Thoracic aorta (tissue), 2 donors: ENCODE measurements around the gene RHOH. TPM values are rescaled to one million over a fixed set of nuclear protein-coding genes. Genes with fewer than 3 reads are reported as not detected.

Source experiments
- ATAC-seq: fragments of 150-250 bp; one replicate; pipeline ENCODE4 v1.8.0; 2017; ENCODE audit warnings: low read depth; ENCODE audit not compliant: insufficient number of reproducible peaks, low FRiP score
- DNase-seq: peaks from one replicate; pipeline ENCODE4 v3.0.0-alpha.2; 2020; ENCODE audit warnings: low spot score
- H3K27ac ChIP-seq, 2 donors: fragments of 200-600 bp; sonication (generic); 1 replicate in 1 of 2; 2 replicates in 1 of 2; pipeline ENCODE4 v1.5.1; 2016; ENCODE audit warnings: mild to moderate bottlenecking in 2 of 2, moderate library complexity in 2 of 2
- H3K27me3 ChIP-seq: fragments of 200-600 bp; sonication (generic); replicated peaks from 2 replicates; pipeline ENCODE4 v1.6.0; 2016; ENCODE audit warnings: mild to moderate bottlenecking; ENCODE audit not compliant: insufficient read depth
- H3K36me3 ChIP-seq: fragments of 200-600 bp; sonication (generic); one replicate; pipeline ENCODE4 v1.5.1; 2016
- H3K4me1 ChIP-seq, 2 donors: fragments of 200-600 bp; sonication (generic); 1 replicate in 1 of 2; 2 replicates in 1 of 2; pipeline versions ENCODE4 v1.5.1 to v1.6.0; 2016; ENCODE audit warnings: low read depth in 2 of 2, mild to moderate bottlenecking in 1 of 2; ENCODE audit not compliant: control insufficient read depth in 1 of 2
- H3K4me3 ChIP-seq: fragments of 200-600 bp; sonication (generic); 2 replicates; pipeline ENCODE4 v1.5.1; 2016; ENCODE audit warnings: mild to moderate bottlenecking
- H3K9me3 ChIP-seq: fragments of 200-600 bp; sonication (generic); 2 replicates; pipeline ENCODE4 v1.5.1; 2016
- total RNA-seq, 2 donors: library from RNA; depleted of rRNA; stranded (reverse); fragments of >200 nt; gene quantifications; one replicate each; pipeline versions ENCODE4 v1.1.0 to v1.2.3, GENCODE V29; 2016
- TF ChIP-seq, protein P1 (sequence below): fragments of 200-600 bp; sonication (generic); IDR thresholded peaks from one replicate; pipeline ENCODE4 v1.5.1; 2019; ENCODE audit warnings: antibody characterized with exemption

Gene RHOH
- total RNA-seq, 2 donors from 2014 or later, result 5.8 to 10.2 TPM

DNA sequence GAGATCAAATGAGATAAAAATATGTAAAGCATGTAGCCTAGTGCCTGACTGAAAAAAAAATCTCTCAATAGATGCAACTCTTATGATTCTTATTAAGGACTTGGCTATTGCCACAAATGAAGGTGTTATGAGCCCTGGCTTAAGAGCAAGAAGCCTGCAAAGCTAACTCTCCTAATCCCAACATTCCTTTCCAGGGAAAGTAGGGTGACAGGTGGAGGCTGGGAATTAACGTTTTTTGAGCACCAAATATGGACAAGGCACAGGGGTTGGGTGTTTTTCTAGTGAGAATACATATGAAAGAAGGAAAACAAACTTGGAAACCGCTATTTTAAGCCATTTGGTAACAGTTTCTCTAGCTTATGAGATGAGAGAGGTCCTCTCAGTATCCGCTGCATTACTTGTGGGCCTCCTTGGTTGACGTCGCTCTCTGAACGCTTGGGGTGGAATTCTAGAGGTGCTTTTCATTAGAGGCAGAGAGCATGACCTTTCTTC, 2.4 kb downstream of the RHOH start:
- Histone ChIP-seq H3K27ac (no peak overlapping the region), H3K4me1 (no peaks in the 10 kb centered on the region), H3K36me3 (no peaks in the 10 kb centered on the region), H3K27me3 (no peaks in the 10 kb centered on the region), H3K9me3 (no peaks in the 10 kb centered on the region), H3K4me3 (peak overlapping the region; percentile 3)
- no peak for DNase-seq
- ATAC-seq, result no peak
- TF ChIP-seq, protein P1, sequence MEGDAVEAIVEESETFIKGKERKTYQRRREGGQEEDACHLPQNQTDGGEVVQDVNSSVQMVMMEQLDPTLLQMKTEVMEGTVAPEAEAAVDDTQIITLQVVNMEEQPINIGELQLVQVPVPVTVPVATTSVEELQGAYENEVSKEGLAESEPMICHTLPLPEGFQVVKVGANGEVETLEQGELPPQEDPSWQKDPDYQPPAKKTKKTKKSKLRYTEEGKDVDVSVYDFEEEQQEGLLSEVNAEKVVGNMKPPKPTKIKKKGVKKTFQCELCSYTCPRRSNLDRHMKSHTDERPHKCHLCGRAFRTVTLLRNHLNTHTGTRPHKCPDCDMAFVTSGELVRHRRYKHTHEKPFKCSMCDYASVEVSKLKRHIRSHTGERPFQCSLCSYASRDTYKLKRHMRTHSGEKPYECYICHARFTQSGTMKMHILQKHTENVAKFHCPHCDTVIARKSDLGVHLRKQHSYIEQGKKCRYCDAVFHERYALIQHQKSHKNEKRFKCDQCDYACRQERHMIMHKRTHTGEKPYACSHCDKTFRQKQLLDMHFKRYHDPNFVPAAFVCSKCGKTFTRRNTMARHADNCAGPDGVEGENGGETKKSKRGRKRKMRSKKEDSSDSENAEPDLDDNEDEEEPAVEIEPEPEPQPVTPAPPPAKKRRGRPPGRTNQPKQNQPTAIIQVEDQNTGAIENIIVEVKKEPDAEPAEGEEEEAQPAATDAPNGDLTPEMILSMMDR, result no peak

DNA sequence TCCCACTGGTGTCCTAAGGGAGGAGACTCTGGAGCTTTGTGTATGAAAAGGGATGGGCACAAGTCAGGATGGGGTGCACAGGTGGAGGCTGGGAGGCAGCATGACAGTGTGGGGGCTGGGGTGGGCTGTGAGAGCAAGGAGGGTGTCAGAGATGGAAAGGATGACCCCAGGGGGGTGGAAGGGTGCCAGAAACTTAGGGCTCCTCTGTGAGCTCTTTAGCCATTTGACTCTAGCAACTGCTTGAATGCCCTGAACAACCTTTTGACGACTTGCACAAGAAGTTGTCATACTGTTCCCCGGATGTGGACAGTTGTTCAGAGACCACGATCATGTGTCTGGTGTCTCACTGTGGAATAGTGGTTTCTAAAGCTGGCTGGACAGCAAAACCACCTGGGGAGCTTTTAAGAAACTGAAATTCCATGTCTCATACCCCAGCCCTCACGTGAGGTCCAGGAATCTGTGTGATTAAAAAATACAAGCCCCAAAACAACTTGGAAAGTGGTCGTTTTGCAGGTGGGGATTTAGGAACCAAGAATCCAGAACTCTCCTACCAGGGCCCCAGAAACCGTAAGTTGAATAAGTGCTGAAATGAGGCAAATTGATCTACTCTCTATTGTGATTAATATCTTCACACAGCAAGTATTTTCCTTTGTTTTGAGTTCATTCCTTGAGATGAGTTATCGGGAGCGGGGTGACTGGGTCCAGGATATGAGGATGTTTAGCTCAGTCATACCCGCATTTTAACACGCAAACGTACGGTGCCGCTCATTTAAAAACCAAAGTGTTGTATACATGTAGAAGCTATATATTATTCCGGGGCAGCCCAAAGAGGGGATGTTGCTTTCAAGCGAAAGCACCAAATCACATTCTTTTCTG, 3.4 kb downstream of the RHOH start:
- Histone ChIP-seq H3K4me3 (peak overlapping the region; percentile 43), H3K9me3 (no peaks in the 10 kb centered on the region), H3K36me3 (no peaks in the 10 kb centered on the region), H3K27me3 (no peaks in the 10 kb centered on the region), H3K4me1 (no peaks in the 10 kb centered on the region), H3K27ac (no peak overlapping the region)
- TF ChIP-seq, protein P1, result no peak
- no peak for ATAC-seq
- no peak for DNase-seq

DNA sequence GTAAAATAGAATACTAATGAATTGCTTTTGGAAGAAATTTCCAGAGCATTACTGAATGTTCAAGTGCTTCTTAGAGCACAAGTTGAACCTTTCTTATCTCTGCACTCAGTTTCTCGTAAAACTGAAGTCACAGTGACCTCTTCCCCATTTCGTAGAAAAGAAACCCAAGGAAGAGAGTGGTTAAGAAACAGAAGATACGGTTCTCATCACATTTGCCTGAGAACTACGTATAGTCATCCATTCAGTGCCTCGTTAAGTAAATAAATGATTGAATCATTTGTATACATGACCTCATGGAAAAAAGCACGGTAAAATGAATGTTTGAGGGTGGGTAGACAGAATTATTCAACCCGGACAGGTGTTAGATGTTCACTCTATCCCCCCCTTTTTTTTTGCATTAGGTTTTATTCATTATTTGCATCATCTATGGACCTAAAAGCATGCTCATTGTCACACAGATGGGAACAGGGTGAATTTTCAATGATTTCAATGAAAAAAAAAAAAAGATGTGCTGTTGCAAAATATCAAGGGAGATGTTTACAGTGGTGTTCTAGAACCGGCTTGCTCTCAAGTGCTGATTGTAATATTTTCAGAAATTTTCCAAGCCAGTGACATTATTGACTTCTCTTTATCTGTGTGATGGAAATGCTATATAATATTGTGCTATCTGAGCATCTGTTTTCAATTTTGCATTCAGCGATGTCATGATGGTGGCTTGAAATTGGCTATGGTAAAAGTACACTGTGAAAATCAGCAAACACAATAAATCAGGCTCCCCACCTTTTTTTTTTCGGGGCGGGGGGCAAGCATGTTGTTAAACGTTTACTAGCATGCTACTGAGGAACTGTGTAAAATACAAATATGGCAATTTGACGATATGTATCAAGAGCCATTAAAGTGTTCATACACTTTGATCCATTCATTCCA, 4.3 kb downstream of the RHOH start:
- DNase-seq (no peak), ATAC-seq (no peak)
- Histone ChIP-seq H3K27ac (no peak overlapping the region), H3K4me1 (peaks cover 0 to 2% of the 10 kb centered on the region in 2 donors), H3K4me3 (peak overlapping the region; percentile 43), H3K9me3 (no peaks in the 10 kb centered on the region), H3K27me3 (no peaks in the 10 kb centered on the region), H3K36me3 (no peaks in the 10 kb centered on the region)
- TF ChIP-seq, protein P1, result no peak

DNA sequence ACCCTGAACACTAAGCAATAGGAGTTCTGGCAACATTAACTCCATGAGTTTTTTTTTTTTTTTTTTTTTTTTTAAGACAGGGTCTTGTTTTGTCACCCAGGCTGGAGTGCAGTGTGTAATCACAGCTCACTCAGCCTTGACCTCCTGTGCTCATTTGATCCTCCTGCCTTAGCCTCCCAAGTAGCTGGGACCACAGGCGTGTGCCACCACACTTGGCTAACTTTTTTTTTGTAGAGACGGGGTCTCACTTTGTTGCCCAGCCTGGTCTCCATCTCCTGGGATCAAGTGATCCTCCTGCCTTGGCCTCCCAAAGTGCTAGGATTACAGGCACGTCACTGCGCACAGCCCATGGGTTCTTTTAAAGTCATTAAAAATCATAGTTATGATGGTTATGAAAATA, 5.1 kb downstream of the RHOH start:
- Histone ChIP-seq H3K4me1 (peaks cover 0 to 3% of the 10 kb centered on the region in 2 donors), H3K27ac (no peak overlapping the region), H3K36me3 (no peaks in the 10 kb centered on the region), H3K4me3 (no peak overlapping the region), H3K27me3 (no peaks in the 10 kb centered on the region), H3K9me3 (no peaks in the 10 kb centered on the region)
- ATAC-seq, result no peak
- TF ChIP-seq, protein P1, result no peak
- DNase-seq, result no peak

DNA sequence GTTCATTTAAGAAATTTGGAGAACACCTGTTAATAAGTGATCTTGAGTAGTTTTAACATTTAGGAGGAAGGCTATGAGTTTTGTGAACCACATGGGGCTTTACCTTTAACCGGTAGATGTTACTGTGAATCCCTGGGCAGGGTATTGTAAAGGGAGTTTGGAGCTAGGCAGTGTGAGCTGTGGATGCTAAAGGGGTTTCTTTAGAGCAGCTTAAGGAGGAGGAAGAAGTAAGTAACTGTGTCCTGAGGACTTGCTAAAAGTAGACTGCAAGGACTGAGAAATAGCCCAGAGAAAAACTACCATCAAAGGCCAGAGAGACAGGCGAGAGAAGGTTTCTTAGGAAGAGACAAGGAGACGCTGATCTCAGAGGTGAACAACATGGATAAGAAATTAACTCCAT, 5.6 kb downstream of the RHOH start:
- ATAC-seq, result no peak
- TF ChIP-seq, protein P1, result no peak

More for the DNA sequence above, 5.6 kb downstream of the RHOH start:
- no peaks in the 10 kb centered on the region for H3K36me3 ChIP-seq
- H3K4me3 ChIP-seq, result no peak overlapping the region
- no peaks in the 10 kb centered on the region for H3K27me3 ChIP-seq
- no peak overlapping the region for H3K27ac ChIP-seq
- no peak for DNase-seq
- peaks cover 0 to 3% of the 10 kb centered on the region in 2 donors for H3K4me1 ChIP-seq
- H3K9me3 ChIP-seq, result no peaks in the 10 kb centered on the region
